Measurements from ENCODE around the gene NPEPL1.

The NPEPL1 gene

GRCh38 chr20:58694241-58695083 is 1.9 kb downstream of the NPEPL1 start:
- no peak for TF ChIP-seq CTCF (IDR thresholded peaks at IDR 0.05; ENCODE audit: low read depth, low read length, missing control alignments)
- no peak for DNase-seq (ENCODE audit: low read depth)
- in situ Hi-C loops (cut with HindIII; ENCODE audit: low sequenced_read_pairs): no loop called here
- no peak overlapping the region for H3K4me3 ChIP-seq (ENCODE audit: low read depth, low read length)

- in situ Hi-C loops (cut with HindIII; ENCODE audit: low sequenced_read_pairs): no loop called here
- no peak for TF ChIP-seq CTCF (IDR thresholded peaks at IDR 0.05; ENCODE audit: low read depth, low read length, missing control alignments)
These were observed 2.6 kb downstream of the NPEPL1 start for GRCh38 chr20:58695084-58695722.

GRCh38 chr20:58695895-58696375 is 3.3 kb downstream of the NPEPL1 start:
- in situ Hi-C loops (cut with HindIII; ENCODE audit: low sequenced_read_pairs): no loop called here
- H3K4me3 ChIP-seq (ENCODE audit: low read depth, low read length): no peak overlapping the region
- no peak for DNase-seq (ENCODE audit: low read depth)
- no peak for TF ChIP-seq CTCF (IDR thresholded peaks at IDR 0.05; ENCODE audit: low read depth, low read length, missing control alignments)

More at GRCh38 chr20:58695084-58695722, 2.6 kb downstream of the NPEPL1 start:
- H3K4me3 ChIP-seq (ENCODE audit: low read depth, low read length): no peak overlapping the region
- no peak for DNase-seq (ENCODE audit: low read depth)

GRCh38 chr20:58696411-58696961 is 3.9 kb downstream of the NPEPL1 start:
- TF ChIP-seq CTCF (IDR thresholded peaks at IDR 0.05; ENCODE audit: low read depth, low read length, missing control alignments): no peak
- no peak overlapping the region for H3K4me3 ChIP-seq (ENCODE audit: low read depth, low read length)
- in situ Hi-C loops (cut with HindIII; ENCODE audit: low sequenced_read_pairs): no loop called here
- DNase-seq (ENCODE audit: low read depth): no peak

GRCh38 chr20:58697201-58697866 is 4.7 kb downstream of the NPEPL1 start:
- in situ Hi-C loops (cut with HindIII; ENCODE audit: low sequenced_read_pairs): no loop called here
- no peak overlapping the region for H3K4me3 ChIP-seq (ENCODE audit: low read depth, low read length)
- no peak for TF ChIP-seq CTCF (IDR thresholded peaks at IDR 0.05; ENCODE audit: low read depth, low read length, missing control alignments)
- no peak for DNase-seq (ENCODE audit: low read depth)

Measured in astrocyte of the cerebellum (primary cell).